Glomerular endothelial cell (primary cell): ENCODE results near the gene VPS72. TPM values are rescaled to one million over a fixed set of nuclear protein-coding genes. Genes with fewer than 3 reads are reported as not detected.

Experiments used
- DNase-seq: peaks from one replicate; pipeline ENCODE4 v3.0.0-alpha.2; 2011; ENCODE audit warnings: low read depth, low spot score; ENCODE audit errors: extremely low read depth
- total RNA-seq: library from RNA; depleted of rRNA; stranded (reverse); fragments of >200 nt; gene quantifications from 2 replicates; pipeline ENCODE4 v1.2.3, GENCODE V29; 2015

VPS72 gene
- total RNA-seq, 1 donor from 2014 or later, result 38.1 TPM

DNA sequence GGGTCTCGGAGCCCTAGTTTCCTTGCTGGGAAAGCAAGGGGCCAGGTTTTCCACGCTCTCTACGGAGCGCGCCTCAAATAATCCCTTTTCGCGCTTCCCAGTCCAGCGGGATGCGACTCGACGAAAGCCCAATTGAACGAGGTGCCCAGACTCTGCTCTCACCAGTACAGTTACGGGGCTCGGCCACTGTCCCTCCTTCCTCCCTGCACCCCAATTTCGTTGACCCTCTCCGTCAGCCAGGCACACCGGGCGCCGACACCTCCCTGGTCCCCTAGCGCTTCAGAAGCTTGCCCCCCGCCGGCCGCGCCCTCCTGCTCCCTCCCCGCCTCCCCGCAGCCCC, 44.0 kb downstream of the VPS72 start:
- no peak for DNase-seq

GRCh38 chr1:151145304-151146071, 44.5 kb downstream of the VPS72 start:
- no peak for DNase-seq

- no peak for DNase-seq
Observed at GRCh38 chr1:151144474-151145303, 45.3 kb downstream of the VPS72 start.

- no peak for DNase-seq
Observed at GRCh38 chr1:151143986-151144385, 46.0 kb downstream of the VPS72 start.

DNA sequence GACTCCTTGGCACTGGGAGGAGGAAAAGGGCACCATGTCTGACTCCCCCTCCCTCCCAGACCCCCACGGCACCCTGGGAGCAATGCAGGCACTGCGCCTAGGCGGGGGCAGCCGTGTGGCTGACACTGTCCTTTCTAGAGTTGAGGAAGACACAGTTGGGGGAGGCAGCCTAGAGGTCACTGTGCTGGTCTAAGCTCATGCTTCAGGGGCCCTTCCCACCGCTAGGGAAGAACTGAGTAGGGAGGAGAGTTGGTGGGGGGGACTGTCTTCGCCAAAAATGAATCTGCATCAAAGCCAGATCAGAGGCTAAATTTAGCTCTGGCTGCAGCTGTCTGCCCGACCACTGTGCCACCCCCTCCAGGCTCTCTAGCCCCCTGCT, 47.0 kb downstream of the VPS72 start:
- no peak for DNase-seq

DNA sequence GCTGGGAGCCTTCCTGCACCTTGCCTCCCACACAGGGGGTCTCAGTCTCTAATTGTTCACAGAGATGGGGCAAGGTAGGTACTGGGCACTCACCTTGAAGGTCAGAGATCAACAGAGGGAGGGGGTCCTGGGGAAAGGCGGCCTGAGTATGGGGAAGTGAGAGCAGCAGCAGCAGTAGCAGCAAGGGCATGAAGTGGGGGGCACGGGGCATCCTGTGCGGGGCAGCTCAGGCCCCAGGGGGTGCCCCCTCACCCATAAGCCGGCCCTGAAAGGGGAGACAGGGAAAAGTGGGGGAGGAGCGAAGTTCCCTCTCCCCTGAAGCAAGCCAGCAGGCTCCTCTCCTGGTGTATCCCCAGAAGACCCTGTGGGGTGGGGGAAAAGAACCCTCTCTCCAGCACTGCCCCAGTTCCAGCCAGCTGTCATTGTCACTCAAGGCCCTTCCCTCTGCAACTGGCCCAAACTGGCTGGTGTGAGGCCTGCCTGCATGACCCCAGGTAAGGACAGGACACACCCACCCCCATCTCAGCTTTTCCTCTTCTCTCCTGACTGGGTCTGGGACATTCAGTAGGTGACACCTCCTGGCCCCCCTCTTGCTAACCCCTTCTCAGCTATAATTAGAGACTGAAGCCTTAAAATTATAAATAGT, 47.5 kb downstream of the VPS72 start:
- DNase-seq, result no peak

GRCh38 chr1:151137789-151138188, 52.2 kb downstream of the VPS72 start:
- DNase-seq, result no peak

DNA sequence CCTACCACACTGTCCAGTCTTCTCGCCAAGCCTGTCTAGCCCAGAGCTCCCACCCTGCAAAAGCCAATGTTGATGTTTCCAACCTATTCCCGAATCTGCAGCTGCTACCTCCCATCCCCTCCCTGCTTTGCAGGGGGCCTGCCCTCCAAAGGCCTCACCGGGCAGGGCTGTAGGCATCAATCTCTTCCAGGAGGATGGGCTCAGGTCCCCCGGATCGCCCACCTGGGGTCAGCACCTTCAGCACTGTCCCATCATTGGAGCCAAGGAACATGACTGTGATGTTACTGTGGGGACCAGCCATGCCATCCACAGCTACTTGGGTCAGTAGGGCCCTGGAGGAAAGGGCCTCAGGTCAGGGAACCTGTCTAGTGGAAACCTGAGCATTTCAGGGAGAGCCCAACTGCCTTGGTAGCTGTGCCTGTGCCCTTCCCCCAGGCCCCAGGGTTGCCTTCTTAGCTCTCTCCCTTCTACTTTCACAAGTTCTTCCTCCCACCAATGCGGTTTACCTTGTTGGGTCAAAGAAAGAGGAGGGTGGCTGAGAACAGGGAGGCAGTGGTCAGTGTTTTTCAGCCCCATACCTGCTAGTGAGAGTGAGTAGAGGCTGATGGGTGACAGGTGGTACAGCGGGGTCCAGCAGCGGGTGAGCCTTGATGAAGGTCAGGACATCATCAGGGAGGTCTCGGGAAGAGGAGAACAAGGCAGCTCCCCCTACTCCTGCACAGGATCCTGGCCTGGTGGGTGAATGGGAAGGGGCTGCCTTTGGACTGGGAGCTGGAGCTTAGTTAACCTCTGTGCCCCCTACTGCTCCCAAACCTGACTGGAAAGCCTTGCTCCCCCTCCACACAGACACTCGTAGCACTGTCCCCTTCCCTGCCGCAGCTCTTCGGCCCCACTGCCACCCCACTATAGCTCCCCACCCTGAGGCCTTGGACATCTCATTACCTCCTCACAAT, 54.3 kb downstream of the VPS72 start:
- DNase-seq, result no peak

GRCh38 chr1:151134991-151135390, 55.0 kb downstream of the VPS72 start:
- DNase-seq, result no peak

DNA sequence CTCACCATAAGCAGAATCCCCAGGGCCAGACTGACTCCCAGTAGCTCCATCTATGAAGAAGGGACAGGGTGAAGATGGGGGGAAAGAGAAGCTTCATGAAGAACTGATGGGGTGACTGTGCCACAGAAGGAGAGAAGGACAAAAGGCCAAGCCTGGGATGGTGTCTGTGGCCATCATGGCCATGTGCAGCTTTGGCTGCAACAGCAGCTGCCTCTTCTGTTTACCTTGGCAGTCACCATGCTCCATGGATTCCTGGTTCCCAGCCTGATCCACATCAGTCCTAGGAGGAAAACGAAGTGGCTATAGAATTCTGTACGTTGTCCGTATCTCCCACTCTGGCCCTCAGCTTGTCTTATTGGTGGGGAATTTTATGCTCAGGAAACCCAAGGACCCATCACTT, 55.6 kb downstream of the VPS72 start:
- no peak for DNase-seq

- DNase-seq, result no peak
Observed at GRCh38 chr1:151133018-151133806, 56.8 kb downstream of the VPS72 start.

GRCh38 chr1:151132335-151133017, 57.5 kb downstream of the VPS72 start:
- DNase-seq, result no peak

GRCh38 chr1:151131701-151132334, 58.2 kb downstream of the VPS72 start:
- no peak for DNase-seq

GRCh38 chr1:151130987-151131586, 58.9 kb downstream of the VPS72 start:
- DNase-seq, result no peak

DNA sequence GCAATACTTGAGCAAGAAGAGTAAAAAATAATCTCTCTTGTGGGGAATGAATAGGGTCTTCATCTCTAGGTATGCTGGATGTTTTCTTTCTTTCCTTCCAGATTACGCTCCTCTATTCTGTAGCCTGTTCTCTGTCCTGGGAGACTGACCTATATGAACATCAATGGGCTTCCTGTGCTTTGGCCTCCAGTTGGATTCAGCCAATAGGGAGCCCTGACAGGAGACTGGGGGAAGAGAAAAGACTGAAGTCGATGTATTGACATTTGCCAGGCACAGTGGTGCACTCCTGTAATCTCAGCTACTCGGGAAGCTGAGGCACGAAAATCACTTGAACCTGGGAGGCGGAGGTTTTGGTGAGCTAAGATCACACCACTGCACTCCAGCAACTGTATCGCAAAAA, 61.2 kb downstream of the VPS72 start:
- DNase-seq, result no peak
